GM23338 (cell line): ENCODE data around the gene CAPZB.

Source experiments
- CREB1 ChIP-seq: fragments of 250-450 bp; sonication (Bioruptor Pico); IDR thresholded peaks from 2 replicates; pipeline ENCODE4 v1.5.0; 2020; ENCODE audit warnings: low read depth, mild to moderate bottlenecking, moderate library complexity
- CTCF ChIP-seq, 2 experiments: fragments of 200-600 bp in 1 of 2; sonication (generic) in 1 of 2; conservative IDR thresholded peaks; 2 replicates each; pipeline versions ENCODE4 v1.5.1 to v1.6.1; 2016 to 2017; ENCODE audit warnings: antibody characterized with exemption in 2 of 2, low read depth in 2 of 2, mild to moderate bottlenecking in 2 of 2, moderate library complexity in 1 of 2
- ETS1 ChIP-seq: IDR thresholded peaks from 2 replicates; pipeline ENCODE4 v1.6.1; 2016; ENCODE audit warnings: antibody characterized with exemption
- EZH2 ChIP-seq: fragments of 200-600 bp; sonication (generic); IDR thresholded peaks from one replicate; pipeline ENCODE4 v1.8.0; 2017; ENCODE audit warnings: antibody characterized with exemption, mild to moderate bottlenecking, low read depth; ENCODE audit not compliant: unreplicated experiment
- EZH2phosphoT487 ChIP-seq: fragments of 200-600 bp; sonication (generic); IDR thresholded peaks from one replicate; pipeline ENCODE4 v1.8.1; 2018; ENCODE audit warnings: antibody characterized with exemption; ENCODE audit not compliant: unreplicated experiment
- JUNB ChIP-seq: IDR thresholded peaks from one replicate; pipeline ENCODE4 v1.6.1; 2016; ENCODE audit warnings: antibody characterized with exemption; ENCODE audit not compliant: unreplicated experiment
- NANOG ChIP-seq: IDR thresholded peaks from 2 replicates; pipeline ENCODE4 v1.6.1; 2016; ENCODE audit warnings: antibody characterized with exemption, borderline replicate concordance
- POLR2AphosphoS5 ChIP-seq: IDR thresholded peaks from 2 replicates; pipeline ENCODE4 v1.6.1; 2016; ENCODE audit warnings: antibody characterized with exemption, low read depth
- REST ChIP-seq: IDR thresholded peaks from one replicate; pipeline ENCODE4 v1.6.1; 2018; ENCODE audit warnings: antibody characterized with exemption; ENCODE audit not compliant: unreplicated experiment
- ZNF114 ChIP-seq: fragments of 250-450 bp; sonication (Bioruptor Pico); IDR thresholded peaks from 2 replicates; pipeline ENCODE4 v1.5.0; 2020; ENCODE audit warnings: mild to moderate bottlenecking, moderate library complexity
- ZNF331 ChIP-seq: fragments of 250-450 bp; sonication (Bioruptor Pico); IDR thresholded peaks from 2 replicates; pipeline ENCODE4 v1.5.0; 2020; ENCODE audit warnings: low read depth, mild to moderate bottlenecking, moderate library complexity
- ZNF462 ChIP-seq: fragments of 250-450 bp; sonication (Bioruptor Pico); IDR thresholded peaks from 2 replicates; pipeline ENCODE4 v1.5.0; 2020; ENCODE audit warnings: mild to moderate bottlenecking, moderate library complexity

- TF ChIP-seq CTCF (conservative IDR thresholded peaks at IDR 0.05; ENCODE audit: low read depth in 2 of 2), result no peak
- TF ChIP-seq NANOG, result peak; percentile 40; the same call in 1 of the 2 replicates
- TF ChIP-seq POLR2AphosphoS5, result no peak
- TF ChIP-seq JUNB, result no peak
- no peak for TF ChIP-seq EZH2phosphoT487
- TF ChIP-seq EZH2, result no peak
- no peak for TF ChIP-seq REST
- no peak for TF ChIP-seq CREB1
- no peak for TF ChIP-seq ZNF331 (CRISPR knock-in tag)
- no peak for TF ChIP-seq ZNF462 (CRISPR knock-in tag)
- no peak for TF ChIP-seq ZNF114
- TF ChIP-seq ETS1, result no peak
These were observed 84.3 kb downstream of the CAPZB start for GRCh38 chr1:19400875-19401534.
